RWPE2 (cell line): ENCODE data around the gene VPS35.

Experiments
- ATAC-seq: fragments of 200-7000 bp; cut with Tn5 transposase; 3 replicates; pipeline ENCODE4 v1.9.1; 2021; ENCODE audit warnings: low read depth
- DNase-seq: peaks from one replicate; pipeline ENCODE4 v3.0.0-alpha.2; 2020; ENCODE audit warnings: low spot score
- H3K27ac ChIP-seq: fragments of 450-650 bp; 2 replicates; pipeline ENCODE4 v1.5.1; 2017; ENCODE audit warnings: mild to moderate bottlenecking; ENCODE audit not compliant: poor library complexity, severe bottlenecking
- H3K27me3 ChIP-seq: fragments of 250-450 bp; sonication (Bioruptor Pico); 2 replicates; pipeline ENCODE4 v1.5.1; 2021; ENCODE audit warnings: mild to moderate bottlenecking, moderate library complexity; ENCODE audit not compliant: insufficient read depth, poor library complexity, severe bottlenecking
- H3K36me3 ChIP-seq: fragments of 250-450 bp; sonication (Bioruptor Pico); 2 replicates; pipeline ENCODE4 v1.5.1; 2020; ENCODE audit warnings: low read depth, mild to moderate bottlenecking, moderate library complexity
- H3K4me1 ChIP-seq: fragments of 250-450 bp; sonication (Bioruptor Pico); 2 replicates; pipeline ENCODE4 v1.5.1; 2021; ENCODE audit warnings: mild to moderate bottlenecking, moderate library complexity; ENCODE audit not compliant: insufficient read depth, poor library complexity, severe bottlenecking
- H3K4me3 ChIP-seq: fragments of 250-450 bp; sonication (Bioruptor Pico); 2 replicates; pipeline ENCODE4 v1.5.1; 2021; ENCODE audit warnings: mild to moderate bottlenecking, moderate library complexity; ENCODE audit not compliant: severe bottlenecking
- H3K9me3 ChIP-seq: fragments of 250-450 bp; sonication (Bioruptor Pico); 2 replicates; pipeline ENCODE4 v1.5.1; 2021; ENCODE audit warnings: mild to moderate bottlenecking, moderate library complexity; ENCODE audit not compliant: severe bottlenecking
- CTCF ChIP-seq: fragments of 450-650 bp; IDR thresholded peaks from one replicate; pipeline ENCODE4 v1.5.1; 2017; ENCODE audit warnings: mild to moderate bottlenecking, moderate library complexity; ENCODE audit not compliant: poor library complexity, severe bottlenecking

Gene VPS35

DNA sequence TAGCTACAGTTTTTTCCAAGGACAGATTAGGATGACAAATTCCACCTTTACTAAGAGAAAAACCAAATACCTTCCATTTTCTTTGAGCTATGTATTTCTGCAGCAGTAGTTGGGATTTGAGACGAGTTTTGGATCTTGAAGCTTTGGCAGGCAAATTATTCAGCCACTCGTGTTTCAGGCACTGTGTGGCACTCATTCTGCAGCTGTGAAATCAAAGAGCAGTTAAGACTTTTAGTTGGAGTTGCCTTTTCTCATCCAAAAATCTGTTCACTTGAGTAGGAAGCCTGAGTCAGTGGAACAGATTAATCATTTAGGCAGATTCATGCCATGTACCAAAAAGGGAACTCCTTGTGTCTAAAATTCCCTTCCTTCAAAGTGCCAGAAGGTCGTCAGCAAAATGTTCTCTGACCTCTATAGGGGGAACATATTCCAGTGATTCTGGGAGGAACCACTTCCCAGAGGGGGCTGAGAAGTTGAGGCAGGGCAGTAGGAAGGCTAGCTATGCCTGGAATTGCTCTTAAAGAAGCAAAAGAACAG is 20.6 kb upstream of the VPS35 start:
- Histone ChIP-seq H3K4me1 (no peaks in the 10 kb centered on the region), H3K4me3 (no peak overlapping the region), H3K27ac (no peak overlapping the region), H3K9me3 (no peaks in the 10 kb centered on the region), H3K36me3 (no peaks in the 10 kb centered on the region), H3K27me3 (no peaks in the 10 kb centered on the region)
- ATAC-seq = no peak
- TF ChIP-seq CTCF = no peak
- no peak for DNase-seq

GRCh38 chr16:46706642-46707041 is 17.7 kb upstream of the VPS35 start:
- Histone ChIP-seq H3K4me3 (no peak overlapping the region), H3K36me3 (no peaks in the 10 kb centered on the region), H3K9me3 (no peaks in the 10 kb centered on the region), H3K27me3 (no peaks in the 10 kb centered on the region), H3K4me1 (no peaks in the 10 kb centered on the region), H3K27ac (no peak overlapping the region)
- ATAC-seq (no peak), DNase-seq (no peak)
- TF ChIP-seq CTCF = no peak

DNA sequence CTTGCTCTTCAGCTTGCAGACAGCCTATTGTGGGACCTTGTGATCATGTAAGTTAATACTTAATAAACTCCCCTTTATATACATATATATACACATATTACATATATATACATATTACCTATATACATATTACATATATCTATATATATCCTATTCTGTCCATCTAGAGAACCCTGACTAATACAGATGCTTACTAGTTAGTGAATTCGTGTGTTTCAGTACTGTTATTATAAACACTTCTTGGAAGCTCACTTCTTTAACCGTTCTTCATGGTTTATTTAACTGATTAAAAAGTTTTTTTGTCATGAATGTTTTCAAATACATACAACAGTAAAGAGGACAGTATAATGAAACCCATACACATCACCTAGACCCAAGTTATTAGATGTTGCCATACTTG is 13.1 kb upstream of the VPS35 start:
- DNase-seq = no peak
- no peak for TF ChIP-seq CTCF
- Histone ChIP-seq H3K9me3 (no peaks in the 10 kb centered on the region), H3K4me1 (no peaks in the 10 kb centered on the region), H3K4me3 (no peak overlapping the region), H3K27ac (no peak overlapping the region), H3K36me3 (peaks cover 31% of the 10 kb centered on the region), H3K27me3 (no peaks in the 10 kb centered on the region)
- no peak for ATAC-seq

- TF ChIP-seq CTCF = no peak
- H3K36me3 ChIP-seq = peaks cover 35% of the 10 kb centered on the region
- H3K4me1 ChIP-seq = no peaks in the 10 kb centered on the region
- no peak for DNase-seq
- H3K9me3 ChIP-seq = no peaks in the 10 kb centered on the region
- no peak overlapping the region for H3K27ac ChIP-seq
- no peak overlapping the region for H3K4me3 ChIP-seq
- ATAC-seq = no peak
- no peaks in the 10 kb centered on the region for H3K27me3 ChIP-seq
These were observed 12.6 kb upstream of the VPS35 start for GRCh38 chr16:46701615-46702014.

DNA sequence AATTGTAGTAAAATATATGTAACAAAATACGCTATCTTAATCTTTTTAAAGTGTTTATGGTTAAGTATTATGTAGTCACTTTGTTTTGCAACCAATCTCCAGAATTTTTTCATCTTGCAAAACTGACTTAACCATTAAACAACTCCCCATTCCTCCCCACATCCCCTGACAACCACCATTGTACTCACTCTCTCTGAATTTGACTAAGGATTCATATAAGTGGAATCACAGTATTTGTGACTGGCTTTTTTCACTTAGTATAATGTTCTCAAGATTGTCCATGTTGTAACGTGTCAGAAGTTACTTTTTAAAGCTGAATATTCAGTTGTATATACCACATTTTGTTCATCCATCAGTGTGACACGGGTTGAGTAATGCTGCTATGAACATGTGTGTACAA is 11.1 kb upstream of the VPS35 start:
- H3K4me3 ChIP-seq = no peak overlapping the region
- H3K9me3 ChIP-seq = no peaks in the 10 kb centered on the region
- no peak for ATAC-seq
- DNase-seq = no peak
- H3K27me3 ChIP-seq = no peaks in the 10 kb centered on the region
- no peaks in the 10 kb centered on the region for H3K4me1 ChIP-seq
- peaks cover 51% of the 10 kb centered on the region for H3K36me3 ChIP-seq
- H3K27ac ChIP-seq = no peak overlapping the region
- no peak for TF ChIP-seq CTCF
